Tibial nerve (tissue), 4 donors: Measurements from ENCODE around the gene HNRNPA3. TPM values are rescaled to one million over a fixed set of nuclear protein-coding genes. Genes with fewer than 3 reads are reported as not detected.
"Not testable (repeated sequence)": the region's sequence is repeated elsewhere in the genome, so short reads cannot be mapped to it uniquely, and the experiment has no call there.

Experiments
- DNase-seq, 2 donors: peaks; one replicate each; pipeline ENCODE4 v3.0.0-alpha.2; 2019; ENCODE audit warnings: low spot score in 2 of 2
- H3K27ac ChIP-seq, 4 donors: fragments of 200-600 bp; sonication (generic) in 3 of 4; one replicate each; pipeline ENCODE4 v1.5.1; 2017 to 2019; ENCODE audit warnings: mild to moderate bottlenecking in 1 of 4
- H3K27me3 ChIP-seq, 2 donors: fragments of 200-600 bp; sonication (generic) in 1 of 2; one replicate each; pipeline versions ENCODE4 v1.5.1 to v1.6.0; 2017 to 2019
- H3K36me3 ChIP-seq, 3 donors: fragments of 200-600 bp; sonication (generic); one replicate each; pipeline ENCODE4 v1.5.1; 2018 to 2019
- H3K4me1 ChIP-seq, 4 donors: fragments of 200-600 bp; sonication (generic) in 3 of 4; one replicate each; pipeline ENCODE4 v1.5.1; 2017 to 2019
- H3K4me3 ChIP-seq, 4 donors: fragments of 200-600 bp; sonication (generic) in 3 of 4; one replicate each; pipeline ENCODE4 v1.5.1; 2017 to 2019; ENCODE audit warnings: mild to moderate bottlenecking in 1 of 4, moderate library complexity in 1 of 4
- H3K9me3 ChIP-seq, 4 donors: fragments of 200-600 bp; sonication (generic) in 3 of 4; one replicate each; pipeline ENCODE4 v1.5.1; 2017 to 2019
- EP300 ChIP-seq, 2 donors: sonication (generic); formaldehyde crosslinking; IDR thresholded peaks; one replicate each; pipeline ENCODE4 v1.6.1; 2017; ENCODE audit warnings: antibody characterized with exemption in 2 of 2, mild to moderate bottlenecking in 1 of 2
- POLR2A ChIP-seq, 2 donors: fragments of 450-650 bp; IDR thresholded peaks; one replicate each; pipeline ENCODE4 v1.6.1; 2017; ENCODE audit warnings: antibody characterized with exemption in 2 of 2, mild to moderate bottlenecking in 2 of 2, moderate library complexity in 2 of 2
- WGBS, 2 donors: methylation state at CpG; one replicate each; pipeline ENCODE4 v1.1.5; 2018; 5-methylcytosine and 5-hydroxymethylcytosine counted together
- total RNA-seq, 4 donors: library from RNA; depleted of rRNA; stranded (reverse); fragments of >200 nt; gene quantifications; one replicate each; pipeline ENCODE4 v1.1.0, GENCODE V29; 2016
- TF ChIP-seq, protein P1 (sequence below), 5 experiments: fragments of 200-600 bp in 3 of 5; fragments of 450-650 bp in 2 of 5; sonication (generic) in 3 of 5; IDR thresholded peaks; one replicate each; pipeline ENCODE4 v1.5.1; 2016 to 2019; ENCODE audit warnings: antibody characterized with exemption in 5 of 5, mild to moderate bottlenecking in 3 of 5, moderate library complexity in 2 of 5

HNRNPA3 gene
- total RNA-seq, 4 donors from 2014 or later: 77.3 to 102 (median 94.4) TPM

GRCh38 chr2:177212891-177213856 lies 580 bp downstream of the HNRNPA3 start:
- WGBS, 2 donors: 0% methylated on average over 50 to 66 of the region's 74 CpGs
- peaks cover 0 to 58% (median 28%) of the 10 kb centered on the region in 4 donors for H3K4me1 ChIP-seq

DNA sequence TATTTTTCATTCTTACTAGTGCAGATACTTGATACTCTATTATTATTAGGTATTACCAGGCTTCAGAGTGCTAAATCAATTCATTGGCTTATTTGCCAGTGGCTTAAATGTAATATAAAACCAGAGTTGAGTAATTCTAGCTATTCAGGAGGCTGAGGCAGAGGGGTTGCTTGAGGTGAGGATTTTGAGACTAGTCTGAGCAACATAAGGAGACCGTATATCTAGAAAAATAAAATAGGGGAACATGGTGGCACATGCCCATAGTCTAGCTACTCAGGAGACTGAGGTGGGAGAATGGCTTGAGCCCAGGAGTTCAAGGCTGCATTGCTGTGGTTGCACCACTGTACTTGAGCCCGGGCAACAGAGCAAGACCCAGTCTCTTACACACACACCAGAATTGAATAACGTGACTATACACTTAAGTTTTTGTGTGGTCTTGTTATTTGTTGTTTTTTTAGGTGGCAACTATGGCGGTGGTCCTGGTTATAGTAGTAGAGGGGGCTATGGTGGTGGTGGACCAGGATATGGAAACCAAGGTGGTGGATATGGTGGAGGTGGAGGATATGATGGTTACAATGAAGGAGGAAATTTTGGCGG lies 4.8 kb downstream of the HNRNPA3 start:
- no peak for DNase-seq
- Histone ChIP-seq H3K4me1 (peaks cover 0 to 78% (median 29%) of the 10 kb centered on the region in 4 donors), H3K9me3 (no peaks in the 10 kb centered on the region), H3K27ac (no peak overlapping the region), H3K27me3 (no peaks in the 10 kb centered on the region), H3K4me3 (no peak overlapping the region), H3K36me3 (peaks cover 10 to 76% (median 23%) of the 10 kb centered on the region in 3 donors)
- TF ChIP-seq EP300 (IDR thresholded peaks at IDR 0.05): no peak
- 86% methylated on average over 5 of the region's 5 CpGs for WGBS, 2 donors

More at GRCh38 chr2:177212891-177213856, 580 bp downstream of the HNRNPA3 start:
- DNase-seq: peak; percentile 91 to 95
- Histone ChIP-seq H3K27me3 (no peaks in the 10 kb centered on the region), H3K9me3 (no peaks in the 10 kb centered on the region), H3K27ac (peak overlapping the region; percentile 99 to 100 (median 100)), H3K36me3 (peaks cover 0 to 37% (median 12%) of the 10 kb centered on the region in 3 donors), H3K4me3 (peak overlapping the region; percentile 86 to 99 (median 93))
- TF ChIP-seq POLR2A (IDR thresholded peaks at IDR 0.05) (no peak), EP300 (IDR thresholded peaks at IDR 0.05) (peak in 1 of 2 donors; percentile 71)
- TF ChIP-seq, protein P1, sequence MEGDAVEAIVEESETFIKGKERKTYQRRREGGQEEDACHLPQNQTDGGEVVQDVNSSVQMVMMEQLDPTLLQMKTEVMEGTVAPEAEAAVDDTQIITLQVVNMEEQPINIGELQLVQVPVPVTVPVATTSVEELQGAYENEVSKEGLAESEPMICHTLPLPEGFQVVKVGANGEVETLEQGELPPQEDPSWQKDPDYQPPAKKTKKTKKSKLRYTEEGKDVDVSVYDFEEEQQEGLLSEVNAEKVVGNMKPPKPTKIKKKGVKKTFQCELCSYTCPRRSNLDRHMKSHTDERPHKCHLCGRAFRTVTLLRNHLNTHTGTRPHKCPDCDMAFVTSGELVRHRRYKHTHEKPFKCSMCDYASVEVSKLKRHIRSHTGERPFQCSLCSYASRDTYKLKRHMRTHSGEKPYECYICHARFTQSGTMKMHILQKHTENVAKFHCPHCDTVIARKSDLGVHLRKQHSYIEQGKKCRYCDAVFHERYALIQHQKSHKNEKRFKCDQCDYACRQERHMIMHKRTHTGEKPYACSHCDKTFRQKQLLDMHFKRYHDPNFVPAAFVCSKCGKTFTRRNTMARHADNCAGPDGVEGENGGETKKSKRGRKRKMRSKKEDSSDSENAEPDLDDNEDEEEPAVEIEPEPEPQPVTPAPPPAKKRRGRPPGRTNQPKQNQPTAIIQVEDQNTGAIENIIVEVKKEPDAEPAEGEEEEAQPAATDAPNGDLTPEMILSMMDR (IDR thresholded peaks at IDR 0.05): peak in 2 of 5 experiments; percentile 15 to 26

DNA sequence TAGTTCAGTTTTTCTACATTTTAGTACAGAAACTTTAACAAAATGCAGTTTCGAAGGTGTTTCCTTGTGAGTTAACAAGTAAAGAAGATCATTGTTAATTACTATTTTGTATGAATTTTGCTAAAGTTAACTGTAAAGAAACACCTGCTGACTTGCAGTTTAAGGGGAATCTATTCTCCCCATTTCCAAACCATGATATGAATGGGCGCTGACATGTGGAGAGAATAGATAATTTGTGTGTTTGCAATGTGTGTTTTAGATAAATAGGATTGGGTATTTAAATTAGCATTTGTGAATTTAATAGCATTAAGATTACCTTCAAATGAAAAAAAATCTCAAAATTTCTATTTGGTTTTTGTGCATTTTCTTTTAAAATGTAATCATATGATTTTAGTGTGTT lies 7.2 kb downstream of the HNRNPA3 start:
- not testable (repeated sequence) for H3K27me3 ChIP-seq, H3K9me3 ChIP-seq, H3K27ac ChIP-seq, H3K4me3 ChIP-seq, DNase-seq
- Histone ChIP-seq H3K36me3 (peaks cover 13 to 89% (median 29%) of the 10 kb centered on the region in 3 donors), H3K4me1 (peaks cover 0 to 68% (median 19%) of the 10 kb centered on the region in 4 donors)
- WGBS, 2 donors: 94 to 96% methylated on average over 2 of the region's 2 CpGs

- TF ChIP-seq POLR2A (IDR thresholded peaks at IDR 0.05): no peak
- no peak for TF ChIP-seq EP300 (IDR thresholded peaks at IDR 0.05)
- TF ChIP-seq, protein P1 (IDR thresholded peaks at IDR 0.05): no peak
- 94% methylated on average over 3 of the region's 3 CpGs for WGBS, 2 donors
- Histone ChIP-seq H3K4me1 (peaks cover 0 to 51% (median 10%) of the 10 kb centered on the region in 4 donors), H3K36me3 (peaks cover 13 to 89% (median 25%) of the 10 kb centered on the region in 3 donors), H3K4me3 (no peak overlapping the region), H3K27ac (no peak overlapping the region), H3K27me3 (no peaks in the 10 kb centered on the region), H3K9me3 (no peaks in the 10 kb centered on the region)
- DNase-seq: no peak
Observed at GRCh38 chr2:177221534-177221933, 8.9 kb downstream of the HNRNPA3 start.

GRCh38 chr2:177221970-177222369 lies 9.4 kb downstream of the HNRNPA3 start:
- TF ChIP-seq, protein P1 (IDR thresholded peaks at IDR 0.05): no peak
- TF ChIP-seq POLR2A (IDR thresholded peaks at IDR 0.05) (no peak), EP300 (IDR thresholded peaks at IDR 0.05) (no peak)
- 75 to 84% methylated on average over 3 of the region's 3 CpGs for WGBS, 2 donors

GRCh38 chr2:177223436-177223835 lies 10.8 kb downstream of the HNRNPA3 start:
- peaks cover 0 to 44% (median 10%) of the 10 kb centered on the region in 4 donors for H3K4me1 ChIP-seq
- not testable (repeated sequence) for H3K27me3 ChIP-seq, H3K27ac ChIP-seq, DNase-seq, H3K4me3 ChIP-seq, H3K9me3 ChIP-seq
- H3K36me3 ChIP-seq: peaks cover 12 to 73% (median 14%) of the 10 kb centered on the region in 3 donors

More at GRCh38 chr2:177221970-177222369, 9.4 kb downstream of the HNRNPA3 start:
- no peak overlapping the region for H3K27ac ChIP-seq
- peaks cover 13 to 88% (median 20%) of the 10 kb centered on the region in 3 donors for H3K36me3 ChIP-seq
- H3K4me3 ChIP-seq: no peak overlapping the region
- H3K27me3 ChIP-seq: no peaks in the 10 kb centered on the region
- peaks cover 0 to 51% (median 11%) of the 10 kb centered on the region in 4 donors for H3K4me1 ChIP-seq
- no peak for DNase-seq
- no peaks in the 10 kb centered on the region for H3K9me3 ChIP-seq
